NCI-H2171 treated with DMSO at 0.1 percent for 48 hours (cell line): ENCODE measurements around the gene NLRC4.
"Not testable (repeated sequence)": the region's sequence is repeated elsewhere in the genome, so short reads cannot be mapped to it uniquely, and the experiment has no call there.

ENCODE experiments used
- DNase-seq: peaks from one replicate; lab custom pipeline; 2025; lab: John Stamatoyannopoulos, UW

The NLRC4 gene

GRCh38 chr2:32248299-32248698 lies 16.4 kb downstream of the NLRC4 start:
- no peak for DNase-seq

- DNase-seq, result peak; percentile 83
These were observed 17.8 kb downstream of the NLRC4 start for GRCh38 chr2:32246911-32247310.

GRCh38 chr2:32242331-32242730 lies 22.4 kb downstream of the NLRC4 start:
- no peak for DNase-seq

- DNase-seq, result no peak
These were observed 26.7 kb downstream of the NLRC4 start for GRCh38 chr2:32237996-32238395.

- no peak for DNase-seq
These were observed 27.2 kb downstream of the NLRC4 start for GRCh38 chr2:32237488-32237887.

GRCh38 chr2:32235315-32235714 lies 29.4 kb downstream of the NLRC4 start:
- DNase-seq, result no peak

GRCh38 chr2:32231959-32232358 lies 32.7 kb downstream of the NLRC4 start:
- no peak for DNase-seq

- DNase-seq, result peak; percentile 89
These were observed 35.1 kb downstream of the NLRC4 start for GRCh38 chr2:32229635-32230034.

GRCh38 chr2:32228181-32228580 lies 36.5 kb downstream of the NLRC4 start:
- DNase-seq, result no peak

GRCh38 chr2:32227492-32227891 lies 37.2 kb downstream of the NLRC4 start:
- DNase-seq, result no peak

- DNase-seq, result no peak
These were observed 41.7 kb downstream of the NLRC4 start for GRCh38 chr2:32222966-32223365.

GRCh38 chr2:32220445-32220844 lies 44.2 kb downstream of the NLRC4 start:
- DNase-seq, result no peak

GRCh38 chr2:32212295-32212694 lies 52.4 kb downstream of the NLRC4 start:
- no peak for DNase-seq

- no peak for DNase-seq
These were observed 53.8 kb downstream of the NLRC4 start for GRCh38 chr2:32210767-32211408.

GRCh38 chr2:32203428-32203827 lies 61.3 kb downstream of the NLRC4 start:
- DNase-seq, result not testable (repeated sequence)

GRCh38 chr2:32200814-32201213 lies 63.9 kb downstream of the NLRC4 start:
- DNase-seq, result no peak

GRCh38 chr2:32192418-32192817 lies 72.3 kb downstream of the NLRC4 start:
- no peak for DNase-seq

GRCh38 chr2:32189011-32189410 lies 75.7 kb downstream of the NLRC4 start:
- DNase-seq, result no peak

GRCh38 chr2:32182667-32183066 lies 82.0 kb downstream of the NLRC4 start:
- DNase-seq, result no peak
